K562 (cell line): ENCODE results near the gene TRAF7. TPM values are rescaled to one million over a fixed set of nuclear protein-coding genes. Genes with fewer than 3 reads are reported as not detected.

ENCODE experiments used
- AFF4 ChIP-seq: sonication (generic); formaldehyde crosslinking; IDR thresholded peaks from 2 replicates; pipeline ENCODE4 v1.8.0; 2023; ENCODE audit warnings: mild to moderate bottlenecking, missing genetic modification reagents
- CBFA2T3 ChIP-seq: fragments of 450-650 bp; IDR thresholded peaks from 2 replicates; pipeline ENCODE4 v1.6.1; 2017
- CSDE1 ChIP-seq, 2 experiments: fragments of 450-650 bp; IDR thresholded peaks; 2 replicates each; pipeline ENCODE4 v1.6.1; 2016; ENCODE audit warnings: mild to moderate bottlenecking in 1 of 2
- ELK1 ChIP-seq: sonication (generic); formaldehyde crosslinking; IDR thresholded peaks from 2 replicates; pipeline ENCODE4 v1.8.1; 2022; ENCODE audit warnings: missing genetic modification reagents
- MEIS2 ChIP-seq: fragments of 450-650 bp; IDR thresholded peaks from 2 replicates; pipeline ENCODE4 v1.6.1; 2014; ENCODE audit warnings: mild to moderate bottlenecking; ENCODE audit not compliant: partially characterized antibody
- PHF21A ChIP-seq: fragments of 450-650 bp; IDR thresholded peaks from 2 replicates; pipeline ENCODE4 v1.6.1; 2017; ENCODE audit warnings: low read depth, borderline replicate concordance
- PKNOX1 ChIP-seq: fragments of 450-650 bp; IDR thresholded peaks from 2 replicates; pipeline ENCODE4 v1.6.1; 2016
- RFX1 ChIP-seq: fragments of 450-650 bp; IDR thresholded peaks from 2 replicates; pipeline ENCODE4 v1.6.1; 2016; ENCODE audit warnings: mild to moderate bottlenecking, moderate library complexity
- ZC3H4 ChIP-seq: sonication (generic); formaldehyde crosslinking; IDR thresholded peaks from 2 replicates; pipeline ENCODE4 v1.9.0; 2021; ENCODE audit warnings: missing genetic modification reagents, borderline replicate concordance
- ZNF444 ChIP-seq: fragments of 250-450 bp; sonication (Bioruptor Pico); IDR thresholded peaks from 2 replicates; pipeline ENCODE4 v1.4.0; 2020; ENCODE audit warnings: mild to moderate bottlenecking, moderate library complexity
- polyA plus RNA-seq, 8 experiments: library from polyadenylated mRNA; depleted of rRNA in 4 of 8; stranded (reverse) in 5 of 8; unstranded in 3 of 8; fragments of >200 nt; fragmentation: Nextera tagmentation in 2 of 8; fragmentation: Illumina TruSeq in 1 of 8; extraction: Ambion mirVana in 2 of 8; extraction: Trizol in 1 of 8; gene quantifications; 2 replicates each; pipeline versions ENCODE4 v1.2.1 to v1.2.3, GENCODE V29; 2011 to 2014; ENCODE audit warnings: inconsistent platforms in 1 of 8, missing spikeins in 1 of 8
- total RNA-seq, 7 experiments: library from RNA; depleted of rRNA in 6 of 7; stranded (reverse); fragments of >200 nt in 6 of 7; fragmentation: Illumina TruSeq in 2 of 7; extraction: Trizol in 2 of 7; gene quantifications; 2 replicates each; pipeline versions ENCODE4 v1.2.1 to v1.2.3, GENCODE V29; 2011 to 2021; ENCODE audit warnings: low replicate concordance in 1 of 7
- TF ChIP-seq, protein P1 (sequence below), 2 experiments: fragments of 450-650 bp; IDR thresholded peaks; 2 replicates each; pipeline ENCODE4 v1.6.1; 2018; ENCODE audit warnings: mild to moderate bottlenecking in 2 of 2, low read depth in 1 of 2; ENCODE audit not compliant: partially characterized antibody in 2 of 2
- TF ChIP-seq, protein P2 (sequence below), 3 experiments: fragments of 200-800 bp in 1 of 3; sonication (Bioruptor generic) in 1 of 3; sonication (generic) in 1 of 3; formaldehyde crosslinking in 1 of 3; IDR thresholded peaks; 2 replicates each; pipeline versions ENCODE4 v1.6.1 to v1.8.0; 2016 to 2022; ENCODE audit warnings: mild to moderate bottlenecking in 2 of 3, missing compliant biosample characterization in 2 of 3, missing genetic modification characterization in 2 of 3, missing genetic modification reagents in 1 of 3

TRAF7 gene
- total and polyA plus RNA-seq, 9 of the 15 experiments (the other 6 are each of a cell fraction or from before 2014, with no cell fraction given): 1.1 to 113 (median 41.6) TPM

DNA sequence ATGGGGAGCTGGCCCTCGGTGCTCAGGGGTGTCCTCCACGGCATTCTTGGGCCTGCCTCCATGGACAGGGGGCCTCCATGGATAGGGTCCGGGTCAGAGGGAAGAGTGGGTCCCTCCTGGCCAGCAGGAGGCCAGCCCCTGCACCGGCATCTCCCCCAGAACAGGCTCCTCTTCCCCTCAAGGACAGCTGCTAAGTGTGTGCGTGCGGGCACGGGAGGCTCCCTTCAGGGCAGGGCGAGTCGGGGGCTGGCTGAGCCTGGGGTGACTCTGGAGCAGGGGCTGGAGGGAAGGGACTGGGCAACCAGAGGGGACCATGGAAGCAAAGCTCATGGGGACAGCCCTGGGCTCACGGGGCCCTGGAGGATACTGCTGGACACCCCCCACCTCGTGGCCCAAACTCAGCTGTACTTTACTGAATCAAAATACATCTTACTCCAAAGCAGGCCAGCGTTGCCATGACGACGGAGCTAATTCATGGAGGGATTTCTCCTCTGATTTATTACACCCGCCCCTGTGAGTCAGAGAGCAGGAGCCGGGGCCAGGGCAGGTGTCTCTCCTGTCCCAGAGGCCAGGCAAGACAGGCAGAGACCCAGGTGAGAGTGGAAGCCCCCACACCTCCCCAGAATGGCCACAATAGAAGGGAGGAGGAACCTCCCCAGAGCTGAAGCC is 38.7 kb downstream of the TRAF7 start (continued):
- TF ChIP-seq AFF4 (CRISPR knock-in tag): no peak
- no peak for TF ChIP-seq ZC3H4
- no peak for TF ChIP-seq ZNF444 (CRISPR knock-in tag)
- TF ChIP-seq, protein P1, sequence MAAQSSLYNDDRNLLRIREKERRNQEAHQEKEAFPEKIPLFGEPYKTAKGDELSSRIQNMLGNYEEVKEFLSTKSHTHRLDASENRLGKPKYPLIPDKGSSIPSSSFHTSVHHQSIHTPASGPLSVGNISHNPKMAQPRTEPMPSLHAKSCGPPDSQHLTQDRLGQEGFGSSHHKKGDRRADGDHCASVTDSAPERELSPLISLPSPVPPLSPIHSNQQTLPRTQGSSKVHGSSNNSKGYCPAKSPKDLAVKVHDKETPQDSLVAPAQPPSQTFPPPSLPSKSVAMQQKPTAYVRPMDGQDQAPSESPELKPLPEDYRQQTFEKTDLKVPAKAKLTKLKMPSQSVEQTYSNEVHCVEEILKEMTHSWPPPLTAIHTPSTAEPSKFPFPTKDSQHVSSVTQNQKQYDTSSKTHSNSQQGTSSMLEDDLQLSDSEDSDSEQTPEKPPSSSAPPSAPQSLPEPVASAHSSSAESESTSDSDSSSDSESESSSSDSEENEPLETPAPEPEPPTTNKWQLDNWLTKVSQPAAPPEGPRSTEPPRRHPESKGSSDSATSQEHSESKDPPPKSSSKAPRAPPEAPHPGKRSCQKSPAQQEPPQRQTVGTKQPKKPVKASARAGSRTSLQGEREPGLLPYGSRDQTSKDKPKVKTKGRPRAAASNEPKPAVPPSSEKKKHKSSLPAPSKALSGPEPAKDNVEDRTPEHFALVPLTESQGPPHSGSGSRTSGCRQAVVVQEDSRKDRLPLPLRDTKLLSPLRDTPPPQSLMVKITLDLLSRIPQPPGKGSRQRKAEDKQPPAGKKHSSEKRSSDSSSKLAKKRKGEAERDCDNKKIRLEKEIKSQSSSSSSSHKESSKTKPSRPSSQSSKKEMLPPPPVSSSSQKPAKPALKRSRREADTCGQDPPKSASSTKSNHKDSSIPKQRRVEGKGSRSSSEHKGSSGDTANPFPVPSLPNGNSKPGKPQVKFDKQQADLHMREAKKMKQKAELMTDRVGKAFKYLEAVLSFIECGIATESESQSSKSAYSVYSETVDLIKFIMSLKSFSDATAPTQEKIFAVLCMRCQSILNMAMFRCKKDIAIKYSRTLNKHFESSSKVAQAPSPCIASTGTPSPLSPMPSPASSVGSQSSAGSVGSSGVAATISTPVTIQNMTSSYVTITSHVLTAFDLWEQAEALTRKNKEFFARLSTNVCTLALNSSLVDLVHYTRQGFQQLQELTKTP (IDR thresholded peaks at IDR 0.05; ENCODE audit: low read depth in 1 of 2, partially characterized antibody in 2 of 2): no peak
- TF ChIP-seq PKNOX1: peak; percentile 14; the same call in 1 of the 2 replicates
- TF ChIP-seq CBFA2T3: no peak
- peak; percentile 95 for TF ChIP-seq RFX1
- no peak for TF ChIP-seq ELK1
- TF ChIP-seq CSDE1 (IDR thresholded peaks at IDR 0.05): peak in 1 of 2 experiments; percentile 58; a peak in 1 of 4 replicates
- TF ChIP-seq, protein P2, sequence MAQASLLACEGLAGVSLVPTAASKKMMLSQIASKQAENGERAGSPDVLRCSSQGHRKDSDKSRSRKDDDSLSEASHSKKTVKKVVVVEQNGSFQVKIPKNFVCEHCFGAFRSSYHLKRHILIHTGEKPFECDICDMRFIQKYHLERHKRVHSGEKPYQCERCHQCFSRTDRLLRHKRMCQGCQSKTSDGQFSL (CRISPR knock-in tag; IDR thresholded peaks at IDR 0.05): peak; percentile 41; the same call in 1 of the 2 replicates
- TF ChIP-seq, protein P2 (tag; IDR thresholded peaks at IDR 0.05): no peak
- TF ChIP-seq PHF21A: 0 out of 2 replicates have a peak, but pooled peaks have one; percentile 35
- TF ChIP-seq MEIS2: peak; percentile 9
